GM18858 (cell line): ENCODE data around the gene CCNYL1.

ENCODE experiments used
- ATAC-seq: cut with Tn5 transposase; IDR thresholded peaks from one replicate; pipeline ENCODE4 v1.9.1; 2021; ENCODE audit not compliant: unreplicated experiment

CCNYL1 gene

DNA sequence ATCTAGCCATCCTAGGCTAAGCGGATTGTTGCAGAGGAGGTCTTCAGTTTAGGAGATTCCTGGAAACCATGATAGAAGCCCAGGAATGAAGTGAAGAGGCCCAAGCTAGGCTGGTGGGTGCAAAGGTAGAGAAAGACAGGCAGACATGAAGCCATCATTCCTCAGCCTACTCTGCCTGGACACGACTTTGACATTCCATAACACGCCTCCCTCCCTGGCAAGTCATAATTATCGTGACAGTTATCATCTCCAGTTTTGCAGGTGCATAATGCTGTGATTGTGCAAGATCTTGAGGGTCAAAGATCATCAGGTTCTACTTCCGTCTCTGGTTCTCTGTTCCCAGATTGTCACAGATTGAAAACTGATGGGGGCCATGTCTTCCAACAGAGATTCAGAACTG lies 73.5 kb downstream of the CCNYL1 start:
- no peak for ATAC-seq

GRCh38 chr2:207787017-207787416 lies 75.6 kb downstream of the CCNYL1 start:
- ATAC-seq = no peak

- no peak for ATAC-seq
Observed at GRCh38 chr2:207787800-207788199, 76.4 kb downstream of the CCNYL1 start.

- ATAC-seq = no peak
Observed at GRCh38 chr2:207790898-207791297, 79.5 kb downstream of the CCNYL1 start.

- no peak for ATAC-seq
Observed at GRCh38 chr2:207791579-207792243, 80.3 kb downstream of the CCNYL1 start.

DNA sequence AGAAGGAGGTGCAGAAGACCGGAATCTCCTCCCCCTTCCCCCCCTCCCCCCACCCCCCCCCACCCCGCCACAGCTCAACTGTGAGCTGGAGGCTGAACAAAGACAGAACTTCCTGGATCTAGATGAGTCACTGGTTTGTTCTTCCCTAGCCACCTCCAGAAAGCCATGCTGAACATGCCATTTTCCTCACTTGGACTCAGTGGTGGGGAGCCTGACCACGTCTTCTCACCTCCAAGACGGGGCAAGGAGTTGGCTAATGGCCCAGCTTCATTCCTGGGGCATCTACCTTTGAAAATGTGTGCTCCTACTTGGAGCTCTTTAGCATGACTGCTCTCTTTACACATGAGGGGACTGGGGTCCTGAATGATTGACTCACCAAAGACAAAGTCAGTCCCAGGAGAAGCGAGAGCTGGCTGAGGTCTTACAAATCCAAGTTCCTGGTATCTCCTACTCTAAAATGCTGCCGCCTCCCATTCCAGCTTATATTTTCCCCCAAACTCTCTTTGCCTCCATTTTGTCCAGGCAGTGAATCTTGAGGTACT lies 80.9 kb downstream of the CCNYL1 start:
- no peak for ATAC-seq

- ATAC-seq = no peak
Observed at GRCh38 chr2:207796585-207797350, 85.3 kb downstream of the CCNYL1 start.

DNA sequence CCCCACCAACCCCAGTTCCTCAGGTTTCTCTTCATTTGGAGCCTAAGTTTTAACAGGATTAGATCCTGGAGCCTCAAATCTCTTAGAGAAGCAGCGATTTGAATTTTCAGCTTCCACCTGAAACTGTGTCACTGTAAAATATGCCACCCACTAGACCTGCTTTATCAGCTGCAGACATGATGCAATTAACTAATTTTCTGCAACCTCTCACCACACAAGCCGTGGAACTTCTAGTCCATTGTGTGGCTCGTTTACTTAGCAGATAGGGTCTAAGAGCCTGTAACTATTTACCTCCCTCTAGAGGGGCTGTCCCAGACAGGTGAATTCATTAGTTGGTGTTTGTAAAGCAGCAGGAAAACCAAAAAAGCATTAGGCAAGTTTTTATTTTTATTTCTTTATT lies 89.8 kb downstream of the CCNYL1 start:
- ATAC-seq = no peak

DNA sequence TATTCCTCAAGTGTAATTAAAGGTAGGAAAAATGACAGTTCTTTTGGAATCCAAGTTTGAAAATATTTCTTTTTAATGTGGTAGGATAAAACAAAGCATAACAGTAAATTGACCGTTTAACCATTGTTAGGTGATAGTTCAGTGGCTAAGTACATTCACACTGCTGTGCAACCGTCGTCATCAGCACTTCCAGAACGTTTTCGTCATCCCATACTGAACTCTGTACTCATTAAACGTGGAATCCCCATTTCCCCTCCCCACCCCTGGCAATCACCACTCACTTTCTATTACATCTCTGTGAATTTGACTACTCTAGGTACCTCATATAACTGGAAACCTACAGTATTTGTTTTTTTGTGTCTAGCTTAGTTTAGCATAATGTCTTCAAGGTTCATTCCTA lies 91.2 kb downstream of the CCNYL1 start:
- ATAC-seq = no peak
